ENCODE data around the gene C10orf120.

Gene C10orf120

DNA sequence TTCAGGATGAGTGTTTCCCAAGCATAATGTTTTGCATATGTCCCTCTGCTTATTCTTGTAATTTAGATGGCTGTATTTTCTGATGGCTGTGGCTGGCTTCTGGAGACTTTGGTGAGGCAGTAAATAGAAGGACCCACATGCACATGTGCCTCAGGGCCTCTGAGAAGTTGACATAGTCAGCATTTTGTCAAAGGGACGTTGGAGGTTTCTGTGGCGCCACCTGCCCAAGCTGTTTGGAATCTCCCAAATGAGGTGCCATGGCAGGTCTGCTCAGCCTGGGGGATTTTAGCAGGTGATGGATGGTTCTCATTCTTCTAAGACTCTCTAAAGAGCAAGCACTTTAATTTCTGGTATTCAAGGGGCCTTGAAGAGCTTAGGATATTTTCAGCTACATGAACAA, 29.8 kb downstream of the C10orf120 start:
- 0 out of 2 replicates have a peak, but pooled peaks have one; percentile 8 for TF ChIP-seq CTCF (IDR thresholded peaks at IDR 0.05)

DNA sequence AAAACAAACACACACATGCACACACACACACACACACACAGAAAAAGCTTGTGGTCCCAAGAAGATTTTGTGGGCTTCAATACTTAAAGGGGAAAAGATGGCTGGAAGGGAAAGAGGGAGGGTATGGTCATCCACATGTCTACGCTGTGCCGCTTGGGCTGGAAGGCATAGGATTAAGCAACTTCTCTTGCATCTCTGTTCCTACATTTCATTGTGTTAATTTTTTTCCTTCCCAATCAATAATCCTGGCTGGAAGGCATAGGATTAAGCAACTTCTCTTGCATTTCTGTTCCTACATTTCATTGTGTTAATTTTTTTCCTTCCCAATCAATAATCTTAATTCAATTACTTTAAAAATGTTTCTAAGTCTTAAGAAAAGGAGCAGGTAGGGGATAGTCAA, 30.6 kb downstream of the C10orf120 start:
- TF ChIP-seq CTCF (IDR thresholded peaks at IDR 0.05) = no peak

DNA sequence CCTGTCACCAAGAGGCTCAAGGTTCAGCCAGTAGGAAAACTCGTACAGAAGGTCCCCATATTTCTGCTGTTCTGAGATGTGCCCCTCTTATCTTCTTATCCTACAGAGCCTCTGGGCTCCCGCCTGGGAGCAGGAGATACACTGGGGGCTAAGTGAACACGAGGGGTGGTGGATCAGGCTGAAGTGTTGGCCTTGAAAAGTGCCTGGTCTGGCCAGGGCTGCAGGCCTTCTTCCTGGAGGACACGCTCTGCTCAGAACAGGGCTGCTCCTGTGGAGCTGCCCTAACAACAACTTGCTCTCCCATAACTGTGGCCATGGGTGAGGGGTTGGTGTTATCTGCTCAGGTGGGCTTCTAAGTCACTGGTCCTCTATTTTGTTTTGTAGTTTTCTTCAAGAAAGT, 33.7 kb downstream of the C10orf120 start:
- no peak for TF ChIP-seq CTCF (IDR thresholded peaks at IDR 0.05)

DNA sequence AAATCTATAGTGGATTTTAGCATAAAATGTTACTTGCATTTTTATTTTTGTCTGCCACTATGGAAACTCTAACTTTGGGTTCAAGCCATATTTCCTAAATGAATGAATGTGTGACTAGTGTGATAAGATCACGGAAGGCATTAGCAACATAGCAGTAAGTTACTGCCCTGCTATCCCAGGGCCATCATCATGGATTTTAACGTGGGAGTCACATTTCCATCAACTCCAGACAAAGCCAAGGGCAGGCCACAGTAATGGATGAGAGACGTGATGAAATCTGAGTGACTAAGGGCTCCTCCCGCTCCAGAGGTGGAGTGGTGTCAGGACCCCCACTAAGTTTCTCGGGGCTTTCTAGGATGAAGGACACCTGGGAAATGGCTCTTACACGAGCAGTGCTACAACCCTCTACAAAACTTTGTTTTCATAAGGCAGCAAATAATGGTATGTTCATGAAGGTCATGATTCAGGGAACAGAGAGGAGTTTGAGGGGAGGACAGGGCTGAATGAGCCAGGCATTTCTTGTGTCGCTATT, 34.3 kb downstream of the C10orf120 start:
- no peak for TF ChIP-seq CTCF (IDR thresholded peaks at IDR 0.05)

DNA sequence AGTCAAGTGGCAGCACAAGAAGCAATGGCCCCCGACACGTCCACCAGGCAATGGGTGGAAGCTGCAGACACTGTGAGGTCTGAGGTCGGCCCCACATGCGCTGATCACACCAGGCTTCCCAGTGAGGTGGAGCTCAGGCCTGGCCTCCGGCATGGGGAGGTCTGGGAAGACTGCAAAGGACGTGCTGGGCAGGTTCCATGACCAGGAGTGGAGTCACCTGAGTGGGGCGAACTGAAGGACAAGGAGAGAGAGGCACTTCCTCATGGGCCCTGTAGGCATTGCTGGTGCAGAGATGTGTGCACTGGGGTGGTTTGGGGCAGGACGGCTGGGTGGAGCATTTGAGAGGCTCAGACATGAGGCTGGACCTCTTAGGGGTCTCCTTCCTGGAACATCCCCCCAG, 35.1 kb downstream of the C10orf120 start:
- no peak for TF ChIP-seq CTCF (IDR thresholded peaks at IDR 0.05)

DNA sequence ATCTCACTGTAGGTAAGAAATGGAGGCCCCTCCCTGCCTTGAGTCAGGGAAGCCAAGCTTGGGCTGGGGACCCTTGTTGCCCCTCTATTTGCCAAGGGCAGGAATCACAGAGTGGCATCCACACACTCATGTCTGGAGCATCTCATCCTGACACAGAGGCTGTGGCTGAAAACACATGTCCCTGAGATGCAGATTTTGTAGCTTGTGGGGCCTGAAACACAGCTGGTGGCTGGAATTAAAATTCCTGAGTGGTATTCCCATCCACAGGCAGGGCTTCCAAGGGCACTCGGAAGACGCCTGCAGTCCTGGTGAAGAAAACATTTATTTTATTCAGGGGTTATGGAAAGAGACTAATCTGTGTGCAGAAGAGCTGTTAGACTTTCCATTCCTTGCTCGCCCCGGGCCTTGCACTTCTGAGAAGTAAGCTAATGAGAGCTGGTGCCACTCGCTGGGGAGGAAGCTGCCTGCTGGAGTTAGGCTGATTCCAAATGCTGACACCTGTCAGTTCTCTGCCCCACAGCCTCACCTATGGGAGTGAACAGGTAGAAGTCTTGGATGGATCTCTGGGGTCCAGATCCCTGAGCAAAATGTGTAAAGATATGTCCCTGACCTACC, 36.0 kb downstream of the C10orf120 start:
- TF ChIP-seq CTCF (IDR thresholded peaks at IDR 0.05) = no peak

DNA sequence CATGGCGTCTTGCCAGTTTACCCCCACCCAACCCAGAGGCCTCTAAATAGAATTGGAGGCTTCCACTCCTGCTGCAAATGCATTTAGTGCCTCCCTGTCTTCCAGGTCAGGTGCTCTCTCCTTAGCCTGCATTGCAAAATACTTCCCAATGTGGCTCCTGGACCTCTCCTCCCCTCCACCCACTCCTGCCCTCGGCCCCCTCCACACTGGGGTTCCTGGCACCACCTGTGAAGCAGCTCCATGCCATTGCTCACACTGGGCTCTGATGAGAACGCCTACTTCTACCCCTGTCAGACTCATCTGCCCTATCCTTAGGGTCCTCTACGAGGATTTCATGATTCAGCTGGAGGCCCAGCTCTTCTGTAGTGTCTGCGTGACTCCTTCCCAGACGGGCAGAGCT, 37.4 kb downstream of the C10orf120 start:
- TF ChIP-seq CTCF (IDR thresholded peaks at IDR 0.05) = no peak

DNA sequence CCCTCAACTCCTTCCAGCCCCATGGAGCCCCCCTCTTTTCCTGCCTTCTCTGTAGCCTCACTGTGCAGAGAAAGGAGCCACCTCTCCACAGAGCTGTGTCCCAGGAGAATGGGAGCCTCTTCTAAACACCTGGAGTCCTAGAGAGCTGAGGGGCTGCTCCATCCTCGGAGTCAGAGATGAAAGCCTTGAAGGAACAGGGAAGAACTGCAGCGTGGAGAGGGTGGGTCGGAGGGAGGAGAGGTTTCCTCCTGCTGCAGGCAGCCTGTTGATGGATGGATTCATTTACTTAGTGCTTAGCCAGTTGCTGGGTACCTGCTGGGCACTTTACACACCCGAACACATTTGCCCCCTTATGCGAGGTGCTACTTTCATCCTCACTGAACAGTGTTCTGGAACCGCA, 39.0 kb downstream of the C10orf120 start:
- TF ChIP-seq CTCF (IDR thresholded peaks at IDR 0.05) = no peak

All from LNCAP (cell line).